Esophagus muscularis mucosa (tissue), 4 donors: ENCODE data around the gene USP9X. TPM values are rescaled to one million over a fixed set of nuclear protein-coding genes. Genes with fewer than 3 reads are reported as not detected.

Experiments
- DNase-seq: peaks from one replicate; pipeline ENCODE4 v3.0.0-alpha.2; 2017; ENCODE audit errors: extremely low spot score
- H3K27ac ChIP-seq, 4 donors: fragments of 200-600 bp; sonication (generic); replicated peaks in 1 of 4; 1 replicate in 3 of 4; 2 replicates in 1 of 4; pipeline ENCODE4 v1.5.1; 2016 to 2019; ENCODE audit warnings: mild to moderate bottlenecking in 1 of 4
- H3K27me3 ChIP-seq, 4 donors: fragments of 200-600 bp; sonication (generic); one replicate each; pipeline versions ENCODE4 v1.5.1 to v1.6.0; 2016 to 2019
- H3K36me3 ChIP-seq, 4 donors: fragments of 200-600 bp; sonication (generic); one replicate each; pipeline ENCODE4 v1.5.1; 2016 to 2019
- H3K4me1 ChIP-seq, 4 donors: fragments of 200-600 bp; sonication (generic); one replicate each; pipeline ENCODE4 v1.5.1; 2016 to 2019
- H3K4me3 ChIP-seq, 4 donors: fragments of 200-600 bp; sonication (generic); 1 replicate in 2 of 4; 2 replicates in 2 of 4; pipeline ENCODE4 v1.5.1; 2016 to 2019; ENCODE audit warnings: mild to moderate bottlenecking in 4 of 4, moderate library complexity in 1 of 4
- H3K9me3 ChIP-seq, 4 donors: fragments of 200-600 bp; sonication (generic); 1 replicate in 3 of 4; 2 replicates in 1 of 4; pipeline ENCODE4 v1.5.1; 2016 to 2019
- CTCF ChIP-seq, 3 experiments: fragments of 200-600 bp in 2 of 3; fragments of 450-650 bp in 1 of 3; sonication (generic) in 2 of 3; IDR thresholded peaks; one replicate each; pipeline ENCODE4 v1.5.1; 2017 to 2019; ENCODE audit warnings: antibody characterized with exemption in 3 of 3, mild to moderate bottlenecking in 2 of 3, moderate library complexity in 1 of 3
- EP300 ChIP-seq: sonication (generic); formaldehyde crosslinking; IDR thresholded peaks from one replicate; pipeline ENCODE4 v1.6.1; 2017; ENCODE audit warnings: antibody characterized with exemption
- POLR2A ChIP-seq: fragments of 450-650 bp; IDR thresholded peaks from one replicate; pipeline ENCODE4 v1.6.1; 2017; ENCODE audit warnings: antibody characterized with exemption, moderate library complexity, mild to moderate bottlenecking, low read depth
- POLR2AphosphoS5 ChIP-seq, 2 donors: sonication (generic); formaldehyde crosslinking; IDR thresholded peaks; one replicate each; pipeline ENCODE4 v1.6.1; 2017; ENCODE audit warnings: antibody characterized with exemption in 2 of 2
- WGBS: methylation state at CpG from one replicate; pipeline ENCODE4 v1.1.5; 2018; 5-methylcytosine and 5-hydroxymethylcytosine counted together
- intact Hi-C: fragments of 100-400 bp; cut with DNase I; formaldehyde crosslinking; loops from one replicate; pipeline ENCODE4 v1.15.1; 2023
- total RNA-seq, 4 donors: library from RNA; depleted of rRNA; stranded (reverse); fragments of >200 nt; gene quantifications; one replicate each; pipeline versions ENCODE4 v1.1.0 to v1.2.1, GENCODE V29; 2016

USP9X gene
- total RNA-seq, 4 donors from 2014 or later: 97.3 to 142 (median 113) TPM

GRCh38 chrX:41095908-41096307 lies 10.7 kb downstream of the USP9X start:
- Histone ChIP-seq H3K27ac (no peak overlapping the region), H3K9me3 (no peaks in the 10 kb centered on the region), H3K4me1 (peaks cover 25 to 78% (median 61%) of the 10 kb centered on the region in 4 donors), H3K36me3 (no peaks in the 10 kb centered on the region), H3K4me3 (no peak overlapping the region), H3K27me3 (peaks cover 0 to 5% (median 0%) of the 10 kb centered on the region in 4 donors)
- no peak for TF ChIP-seq POLR2AphosphoS5 (IDR thresholded peaks at IDR 0.05)
- no peak for TF ChIP-seq POLR2A
- no peak for TF ChIP-seq EP300
- no peak for TF ChIP-seq CTCF (IDR thresholded peaks at IDR 0.05)
- intact Hi-C loops: no loop called here
- 90% methylated on average over 2 of the region's 2 CpGs for WGBS
- DNase-seq: no peak

GRCh38 chrX:41096339-41096955 lies 11.2 kb downstream of the USP9X start:
- H3K27ac ChIP-seq: no peak overlapping the region

GRCh38 chrX:41097326-41097725 lies 12.1 kb downstream of the USP9X start:
- TF ChIP-seq POLR2AphosphoS5 (IDR thresholded peaks at IDR 0.05) (no peak), POLR2A (no peak), CTCF (IDR thresholded peaks at IDR 0.05) (no peak), EP300 (no peak)
- Histone ChIP-seq H3K27ac (no peak overlapping the region), H3K9me3 (no peaks in the 10 kb centered on the region), H3K4me3 (no peak overlapping the region), H3K4me1 (peaks cover 22 to 64% (median 50%) of the 10 kb centered on the region in 4 donors), H3K27me3 (peaks cover 0 to 5% (median 0%) of the 10 kb centered on the region in 4 donors), H3K36me3 (no peaks in the 10 kb centered on the region)
- DNase-seq: no peak
- intact Hi-C loops: no loop called here

More at GRCh38 chrX:41096339-41096955, 11.2 kb downstream of the USP9X start:
- WGBS: 73% methylated on average over 6 of the region's 7 CpGs
- Histone ChIP-seq H3K36me3 (no peaks in the 10 kb centered on the region), H3K9me3 (no peaks in the 10 kb centered on the region), H3K27me3 (peaks cover 0 to 5% (median 0%) of the 10 kb centered on the region in 4 donors), H3K4me1 (peaks cover 25 to 73% (median 56%) of the 10 kb centered on the region in 4 donors), H3K4me3 (no peak overlapping the region)
- TF ChIP-seq POLR2A (no peak), POLR2AphosphoS5 (IDR thresholded peaks at IDR 0.05) (no peak), EP300 (no peak), CTCF (IDR thresholded peaks at IDR 0.05) (no peak)
- intact Hi-C loops: no loop called here
- DNase-seq: no peak

- Histone ChIP-seq H3K4me3 (no peak overlapping the region), H3K4me1 (peaks cover 15 to 60% (median 42%) of the 10 kb centered on the region in 4 donors), H3K36me3 (no peaks in the 10 kb centered on the region), H3K9me3 (no peaks in the 10 kb centered on the region), H3K27me3 (peaks cover 0 to 5% (median 0%) of the 10 kb centered on the region in 4 donors), H3K27ac (no peak overlapping the region)
- TF ChIP-seq POLR2AphosphoS5 (IDR thresholded peaks at IDR 0.05): no peak
- no peak for TF ChIP-seq CTCF (IDR thresholded peaks at IDR 0.05)
- no peak for TF ChIP-seq EP300
- intact Hi-C loops: loop anchor here (5.0 kb wide), 1 partner anchor 218 kb away; no protein-coding TSS in a partner anchor
- no peak for DNase-seq
- 81% methylated on average over 3 of the region's 3 CpGs for WGBS
These were observed 15.0 kb downstream of the USP9X start for GRCh38 chrX:41100200-41100599.

GRCh38 chrX:41100819-41101218 lies 15.6 kb downstream of the USP9X start:
- 96% methylated on average over 4 of the region's 4 CpGs for WGBS

More at GRCh38 chrX:41100819-41101218, 15.6 kb downstream of the USP9X start:
- no peak overlapping the region for H3K27ac ChIP-seq
- peaks cover 11 to 57% (median 36%) of the 10 kb centered on the region in 4 donors for H3K4me1 ChIP-seq
- DNase-seq: no peak
- intact Hi-C loops: loop anchor here (5.0 kb wide), 1 partner anchor 219 kb away; no protein-coding TSS in a partner anchor
- no peaks in the 10 kb centered on the region for H3K36me3 ChIP-seq
- H3K9me3 ChIP-seq: no peaks in the 10 kb centered on the region
- TF ChIP-seq EP300: no peak
- TF ChIP-seq CTCF (IDR thresholded peaks at IDR 0.05): no peak
- no peak for TF ChIP-seq POLR2AphosphoS5 (IDR thresholded peaks at IDR 0.05)
- no peak for TF ChIP-seq POLR2A
- no peak overlapping the region for H3K4me3 ChIP-seq
- peaks cover 0 to under 1% (median 0%) of the 10 kb centered on the region in 4 donors for H3K27me3 ChIP-seq
